GM21515 (cell line): ENCODE measurements around the gene PTN.

Experiments used
- ATAC-seq: cut with Tn5 transposase; IDR thresholded peaks from one replicate; pipeline ENCODE4 v1.9.1; 2021; ENCODE audit not compliant: unreplicated experiment

The PTN gene

DNA sequence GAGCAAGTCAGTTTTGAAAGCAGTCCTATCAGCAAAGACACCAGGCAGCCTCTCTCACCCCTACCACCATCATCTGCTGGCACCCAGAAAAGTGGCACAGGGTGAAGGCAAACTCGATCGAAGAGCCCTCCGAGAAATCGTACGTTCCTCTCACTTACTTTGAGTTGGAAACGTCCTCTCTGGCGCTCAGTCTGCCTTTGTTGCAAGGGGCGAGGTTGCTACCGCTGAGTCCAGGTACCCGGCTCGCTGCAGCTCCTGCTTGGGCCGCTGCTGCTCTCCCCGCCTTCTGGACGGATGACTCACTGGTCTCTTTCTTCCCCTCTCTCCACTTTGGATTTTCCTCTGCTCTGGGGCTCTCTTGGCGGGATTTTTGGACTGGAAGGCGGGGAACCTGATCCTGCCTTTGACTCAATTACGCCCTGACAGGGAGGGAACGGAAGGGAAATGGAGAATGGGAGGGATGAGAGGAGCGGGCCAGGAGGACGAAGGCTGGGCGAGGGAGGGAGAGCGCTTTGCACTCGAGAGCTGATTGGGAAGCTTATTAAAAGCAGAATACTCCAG is at the start of gene PTN:
Gene PTN (minus strand): TSS at position 453 of the 561 bp plus-strand sequence. CDS start 88,760 bp downstream, outside the sequence.
- no peak for ATAC-seq

GRCh38 chr7:137390076-137390475 is 46.5 kb upstream of the PTN start:
- ATAC-seq: no peak

DNA sequence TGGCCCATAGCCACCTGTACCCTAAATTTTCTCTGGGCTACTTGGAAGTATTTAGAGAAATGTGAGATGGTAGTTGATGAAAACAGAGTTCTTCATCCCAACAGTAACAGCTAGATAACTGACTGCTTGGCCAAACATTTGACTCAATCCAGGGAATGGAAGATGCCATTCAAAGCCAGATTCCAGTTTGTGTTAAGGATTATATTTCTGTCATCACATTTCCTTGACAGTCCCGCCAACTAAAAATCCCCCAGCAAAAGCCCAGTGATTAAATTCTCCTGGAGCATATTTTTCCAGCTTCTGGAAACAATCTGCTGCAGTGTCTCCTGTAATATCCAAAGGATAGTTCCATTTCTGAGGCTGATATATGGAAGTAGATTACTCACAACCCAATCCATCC is 45.4 kb upstream of the PTN start:
- no peak for ATAC-seq

DNA sequence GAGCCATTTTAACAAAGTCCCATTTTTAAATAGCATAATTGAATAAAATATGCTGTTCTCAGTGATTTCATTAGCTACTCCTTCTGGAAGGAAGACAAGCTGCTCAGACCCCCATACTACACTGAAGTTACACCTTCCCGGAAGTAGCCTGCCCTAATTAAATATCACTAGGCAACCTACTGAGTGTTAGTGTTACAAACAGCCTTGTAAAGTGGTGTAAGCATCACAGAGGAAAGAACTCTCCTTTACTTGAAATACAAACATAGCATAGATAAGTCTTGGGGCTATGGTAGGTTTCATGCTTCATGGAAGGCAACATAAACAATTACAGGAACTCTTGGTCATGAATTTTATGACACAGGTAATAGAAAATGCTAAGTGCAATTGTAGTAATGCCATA is 43.4 kb upstream of the PTN start:
- no peak for ATAC-seq

DNA sequence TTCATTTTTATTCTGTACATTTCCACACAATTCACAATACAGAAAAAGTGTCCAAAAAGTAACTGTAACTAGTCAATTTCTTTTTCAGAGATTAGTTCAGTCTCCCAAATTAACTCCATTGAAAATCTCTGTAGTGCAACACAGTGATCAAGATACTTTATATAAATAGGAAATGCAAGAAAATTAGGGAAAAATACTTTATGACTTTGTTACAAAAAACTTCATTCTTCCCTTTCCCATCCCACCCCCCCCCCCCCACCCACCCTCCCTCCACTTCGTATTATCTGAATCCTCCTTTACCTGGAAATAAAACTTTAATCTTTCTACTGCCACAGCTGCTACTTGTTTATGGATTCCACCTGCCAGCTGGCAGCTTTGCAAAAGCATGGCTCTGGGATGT is 37.5 kb upstream of the PTN start:
- ATAC-seq: no peak

- ATAC-seq: no peak
Observed at GRCh38 chr7:137373507-137373906, 30.0 kb upstream of the PTN start.

DNA sequence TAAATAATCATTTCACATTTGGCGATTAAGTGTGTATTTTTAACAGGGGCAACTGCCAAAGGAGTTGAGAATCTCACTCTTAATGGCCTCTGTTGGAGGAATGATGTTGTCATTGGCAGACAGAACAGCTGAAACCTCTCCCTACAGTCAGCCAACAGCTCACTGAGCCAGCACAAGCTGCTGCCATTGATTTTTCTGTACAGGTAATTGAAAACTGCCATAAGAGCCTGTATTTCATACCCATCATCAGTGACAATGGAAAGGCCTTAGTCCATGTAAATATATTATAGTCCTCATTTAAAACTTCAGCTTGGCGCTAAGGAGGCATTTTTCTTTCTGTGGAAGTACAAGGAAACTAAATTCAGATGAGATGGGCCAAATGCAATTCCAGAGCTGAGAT is 28.1 kb upstream of the PTN start:
- ATAC-seq: no peak

DNA sequence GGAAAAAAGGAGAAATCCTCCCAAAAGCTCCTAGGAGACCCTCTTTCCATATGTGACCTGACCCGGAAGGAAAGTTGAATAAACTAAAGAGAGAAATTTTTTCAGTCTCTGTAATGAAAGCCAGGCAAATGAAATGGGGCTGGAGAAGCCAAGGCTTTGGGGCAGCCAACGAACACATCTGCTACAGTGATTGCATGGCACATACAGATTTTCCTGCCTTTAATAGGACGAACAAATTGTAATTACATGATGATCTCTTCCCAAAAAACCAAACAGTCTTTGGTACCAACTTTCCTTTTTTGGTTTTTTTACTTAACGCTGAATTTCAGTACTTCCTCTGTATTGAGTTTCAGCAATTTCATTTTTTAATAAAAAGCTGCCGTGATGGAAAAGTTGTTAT is 23.5 kb upstream of the PTN start:
- no peak for ATAC-seq

- no peak for ATAC-seq
Observed at GRCh38 chr7:137363683-137364082, 20.1 kb upstream of the PTN start.

GRCh38 chr7:137360087-137360679 is 16.6 kb upstream of the PTN start:
- ATAC-seq: no peak

GRCh38 chr7:137354961-137355360 is 11.4 kb upstream of the PTN start:
- ATAC-seq: no peak

- ATAC-seq: no peak
Observed at GRCh38 chr7:137354396-137354795, 10.9 kb upstream of the PTN start.

DNA sequence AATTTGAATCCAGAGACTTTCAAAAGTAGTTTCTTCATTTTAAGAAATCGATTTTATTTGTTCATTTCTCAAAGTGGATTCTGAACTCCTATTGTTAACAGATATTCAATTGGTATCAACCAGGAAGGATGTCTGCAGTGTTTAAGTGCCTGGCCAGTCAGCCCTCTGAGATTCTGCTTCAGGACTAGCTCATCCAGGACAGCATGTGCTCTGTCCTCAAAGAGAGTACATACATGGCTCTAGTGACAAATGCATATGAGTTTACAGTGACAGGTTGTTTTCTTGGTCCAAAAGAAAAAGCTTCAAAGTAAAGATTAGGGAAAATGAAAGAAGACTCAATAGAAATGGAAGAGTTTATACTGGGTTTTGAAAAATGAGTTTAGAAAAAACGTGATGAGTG is 8.4 kb upstream of the PTN start:
- no peak for ATAC-seq

GRCh38 chr7:137345799-137346449 is 2.4 kb upstream of the PTN start:
- ATAC-seq: no peak

DNA sequence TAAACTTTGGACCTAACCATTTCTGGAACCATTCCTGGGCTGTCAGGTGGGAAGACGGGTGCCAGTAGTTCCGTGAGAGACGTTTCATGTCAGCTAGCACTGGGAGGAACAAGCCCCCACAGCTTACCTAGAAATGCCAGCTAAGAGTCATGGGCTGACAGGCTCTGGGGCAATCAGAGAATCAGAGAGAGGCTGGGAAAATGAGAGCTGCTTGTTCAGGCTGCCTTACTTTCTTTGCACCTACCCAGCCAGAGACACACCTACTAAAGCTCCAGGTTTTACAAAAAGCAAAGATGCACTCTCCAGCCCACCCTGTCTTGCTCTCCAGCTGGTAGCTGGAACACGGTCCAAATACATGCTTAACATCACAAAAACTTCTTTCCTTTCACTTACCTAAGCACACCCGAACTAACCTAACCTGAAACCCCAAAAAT is 688 bp downstream of the PTN start:
- no peak for ATAC-seq

DNA sequence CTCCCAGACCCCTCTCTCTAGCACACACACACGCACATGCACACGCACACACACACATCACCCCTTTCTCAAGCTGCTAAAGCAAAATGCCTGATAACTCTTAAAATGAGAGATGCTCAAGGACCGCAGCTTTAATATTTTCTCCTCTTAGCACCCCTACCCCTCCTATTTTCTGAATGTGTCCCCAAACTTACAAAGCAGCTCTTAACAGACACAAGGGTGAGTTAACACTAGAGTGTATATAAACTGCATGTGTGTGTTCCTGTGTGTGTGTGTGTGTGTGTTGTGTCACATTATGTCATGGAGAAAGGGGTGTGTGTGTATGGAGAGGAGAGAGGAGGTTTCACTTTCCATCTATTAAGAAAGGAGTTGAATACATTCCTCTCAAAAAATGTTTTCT is 1.3 kb downstream of the PTN start:
- no peak for ATAC-seq

DNA sequence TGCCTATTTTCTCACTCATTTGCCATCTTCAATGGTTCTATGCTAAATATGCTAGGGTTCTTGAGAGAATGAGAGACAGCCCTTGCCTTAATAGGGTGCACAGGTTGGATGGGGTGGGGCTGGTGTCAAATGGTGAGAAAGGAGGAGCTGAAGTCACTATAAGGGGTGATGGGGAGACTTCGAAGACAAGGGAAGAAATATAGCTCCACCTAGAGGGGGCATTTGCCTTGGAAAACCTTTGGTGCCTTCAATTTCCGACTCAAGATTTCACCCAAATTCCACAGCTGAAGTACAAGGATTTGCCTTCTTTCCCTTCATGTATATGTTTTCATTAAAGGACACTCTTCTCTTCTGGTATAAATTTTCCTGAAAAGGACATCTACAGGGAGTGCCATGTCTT is 5.6 kb downstream of the PTN start:
- ATAC-seq: no peak

- ATAC-seq: no peak
Observed at GRCh38 chr7:137335814-137336213, 7.7 kb downstream of the PTN start.

- no peak for ATAC-seq
Observed at GRCh38 chr7:137331378-137331777, 12.2 kb downstream of the PTN start.

DNA sequence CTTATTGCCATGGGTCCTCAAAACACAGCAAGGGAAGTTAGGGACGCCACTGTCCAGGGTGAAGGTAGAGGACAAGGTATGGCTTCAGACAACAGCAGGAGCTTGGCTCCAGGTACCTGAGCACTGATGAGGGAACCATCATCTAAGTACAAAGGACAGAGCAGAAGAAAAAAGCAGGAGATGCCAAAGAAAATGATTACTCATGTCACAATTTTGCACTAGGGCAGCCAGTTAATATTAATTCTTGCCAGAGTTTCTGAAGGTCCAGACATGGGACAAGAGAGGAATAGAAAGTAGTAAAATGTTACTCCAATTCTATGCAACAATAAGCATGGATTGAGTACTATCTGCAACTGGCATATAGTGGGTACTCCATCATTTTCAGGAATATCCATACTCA is 14.1 kb downstream of the PTN start:
- no peak for ATAC-seq

GRCh38 chr7:137328373-137329120 is 15.0 kb downstream of the PTN start:
- no peak for ATAC-seq

DNA sequence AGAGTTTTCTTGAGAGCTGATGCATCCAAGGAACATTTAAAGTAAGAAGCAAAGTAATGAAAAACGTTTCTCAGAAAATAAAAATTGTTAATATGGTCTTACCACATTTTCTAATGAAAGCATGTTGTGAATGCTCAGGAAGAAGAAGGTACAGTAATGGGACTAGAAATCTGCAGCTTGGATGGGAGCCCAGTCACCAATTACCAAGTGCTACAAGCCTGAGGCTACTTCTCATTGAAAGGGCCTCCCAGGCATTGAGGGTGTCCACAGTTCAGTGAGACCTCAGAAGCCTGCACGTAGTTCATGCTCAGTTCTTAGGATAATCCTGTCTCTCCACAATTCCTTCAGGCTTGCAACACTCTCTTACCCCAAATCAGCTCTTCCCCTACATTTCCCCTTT is 17.6 kb downstream of the PTN start:
- ATAC-seq: no peak
